GM06990 (cell line): ENCODE results near the gene GCNT1.

Experiments
- DNase-seq: peaks from one replicate; pipeline ENCODE4 v3.0.0-alpha.2; 2011; ENCODE audit not compliant: insufficient read length; ENCODE audit errors: extremely low read depth
- H3K27me3 ChIP-seq: replicated peaks from 2 replicates; pipeline ENCODE4 v1.6.0; 2011; ENCODE audit warnings: low read length; ENCODE audit not compliant: control insufficient read depth, insufficient read depth
- H3K36me3 ChIP-seq: 2 replicates; pipeline ENCODE4 v1.5.1; 2011; ENCODE audit warnings: low read length; ENCODE audit not compliant: control insufficient read depth, insufficient read depth
- H3K4me3 ChIP-seq: replicated peaks from 2 replicates; pipeline ENCODE4 v1.5.1; 2011; ENCODE audit warnings: low read depth, mild to moderate bottlenecking, control low read depth, low read length
- TF ChIP-seq, protein P1 (sequence below): IDR thresholded peaks from 2 replicates; pipeline ENCODE4 v1.5.1; 2011; ENCODE audit warnings: low read length, control low read depth, mild to moderate bottlenecking, inconsistent platforms; ENCODE audit not compliant: insufficient read depth, poor library complexity, severe bottlenecking

Gene GCNT1

DNA sequence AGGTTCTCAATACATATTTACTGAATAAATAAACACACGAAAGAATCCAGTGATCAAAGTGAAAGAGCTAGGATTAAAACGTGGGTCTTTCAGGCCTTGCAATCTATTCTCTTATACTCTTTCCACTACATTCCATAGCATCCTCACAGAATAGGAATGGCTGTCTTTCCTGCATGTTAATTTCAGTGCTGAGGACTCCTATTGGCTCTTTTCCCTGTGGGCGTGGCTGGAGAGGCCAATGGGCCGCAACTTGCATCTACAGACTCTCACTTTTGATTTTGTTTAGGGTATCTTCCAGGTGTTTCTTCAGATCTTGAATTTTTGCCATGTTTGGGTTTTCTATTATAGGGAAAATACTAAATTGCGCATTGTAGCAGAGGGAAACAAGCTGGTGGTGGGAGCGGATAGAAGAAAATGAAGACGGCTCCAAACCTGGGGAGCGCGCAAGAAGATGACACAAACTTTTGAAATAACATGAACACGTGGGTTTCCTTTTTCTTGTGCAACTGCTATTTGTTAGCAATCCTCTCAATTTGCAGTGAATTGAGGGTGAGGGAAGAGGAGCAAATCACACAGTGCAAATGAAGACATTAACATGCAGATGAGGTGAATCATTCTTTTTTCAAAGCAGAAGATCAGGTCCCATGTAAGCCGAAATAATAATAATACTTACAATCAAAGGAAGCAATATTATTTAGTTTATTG is 93.9 kb downstream of the GCNT1 start:
- DNase-seq = no peak
- no peaks in the 10 kb centered on the region for H3K27me3 ChIP-seq
- H3K36me3 ChIP-seq = no peaks in the 10 kb centered on the region
- TF ChIP-seq, protein P1, sequence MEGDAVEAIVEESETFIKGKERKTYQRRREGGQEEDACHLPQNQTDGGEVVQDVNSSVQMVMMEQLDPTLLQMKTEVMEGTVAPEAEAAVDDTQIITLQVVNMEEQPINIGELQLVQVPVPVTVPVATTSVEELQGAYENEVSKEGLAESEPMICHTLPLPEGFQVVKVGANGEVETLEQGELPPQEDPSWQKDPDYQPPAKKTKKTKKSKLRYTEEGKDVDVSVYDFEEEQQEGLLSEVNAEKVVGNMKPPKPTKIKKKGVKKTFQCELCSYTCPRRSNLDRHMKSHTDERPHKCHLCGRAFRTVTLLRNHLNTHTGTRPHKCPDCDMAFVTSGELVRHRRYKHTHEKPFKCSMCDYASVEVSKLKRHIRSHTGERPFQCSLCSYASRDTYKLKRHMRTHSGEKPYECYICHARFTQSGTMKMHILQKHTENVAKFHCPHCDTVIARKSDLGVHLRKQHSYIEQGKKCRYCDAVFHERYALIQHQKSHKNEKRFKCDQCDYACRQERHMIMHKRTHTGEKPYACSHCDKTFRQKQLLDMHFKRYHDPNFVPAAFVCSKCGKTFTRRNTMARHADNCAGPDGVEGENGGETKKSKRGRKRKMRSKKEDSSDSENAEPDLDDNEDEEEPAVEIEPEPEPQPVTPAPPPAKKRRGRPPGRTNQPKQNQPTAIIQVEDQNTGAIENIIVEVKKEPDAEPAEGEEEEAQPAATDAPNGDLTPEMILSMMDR = no peak
- H3K4me3 ChIP-seq = no peak overlapping the region

DNA sequence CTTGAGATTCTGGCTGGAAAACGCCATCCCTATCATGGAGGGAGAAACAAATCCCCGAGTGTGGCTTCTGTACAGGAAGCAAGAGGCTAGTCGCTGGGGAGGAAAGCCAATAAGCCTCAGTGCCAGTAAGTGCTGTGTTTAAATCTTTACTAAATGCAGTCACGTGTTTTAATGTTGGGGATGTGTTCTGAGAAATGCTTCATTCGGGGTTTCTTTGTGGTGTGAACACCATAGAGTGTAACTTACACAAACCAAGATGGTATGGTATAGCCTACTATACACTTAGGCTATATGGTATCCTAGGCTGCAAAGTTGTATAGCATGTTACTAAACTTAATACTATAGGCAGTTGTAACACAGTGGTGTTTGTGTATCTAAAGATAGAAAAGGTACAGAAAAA is 94.7 kb downstream of the GCNT1 start:
- no peak overlapping the region for H3K4me3 ChIP-seq
- H3K27me3 ChIP-seq = no peaks in the 10 kb centered on the region
- no peak for DNase-seq
- TF ChIP-seq, protein P1 = no peak
- H3K36me3 ChIP-seq = no peaks in the 10 kb centered on the region
